C1 segment of cervical spinal cord (tissue), 14 donors: Measurements from ENCODE around the gene TAS2R39.
"Not testable (repeated sequence)": the region's sequence is repeated elsewhere in the genome, so short reads cannot be mapped to it uniquely, and the experiment has no call there.

Experiments
- DNase-seq, 14 donors: peaks; one replicate each; lab custom pipeline; 2025; lab: John Stamatoyannopoulos, UW

The TAS2R39 gene

DNA sequence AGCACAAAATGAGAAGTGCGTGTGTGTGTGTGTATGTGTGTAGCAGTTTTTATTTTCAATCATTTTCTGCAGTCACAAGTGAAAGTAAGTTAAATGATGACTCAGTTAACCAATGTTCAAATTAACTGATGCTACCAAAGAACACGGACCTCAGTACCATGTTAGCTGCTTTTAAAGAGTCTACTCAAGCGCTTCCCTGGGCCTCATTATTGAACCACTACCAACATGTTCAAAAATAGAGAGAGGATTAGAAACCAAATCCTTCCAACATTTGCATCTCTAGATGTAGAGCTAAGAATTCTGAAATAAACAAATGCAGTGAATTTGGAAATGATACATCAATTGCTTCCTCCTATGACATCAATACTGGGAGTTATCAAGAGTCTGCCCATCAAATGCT, at the start of gene TAS2R39:
TSS of gene TAS2R39 (plus strand) at position 396 of the 400 bp plus-strand sequence. CDS start at position 396, 0 bp downstream.
- DNase-seq = no peak

DNA sequence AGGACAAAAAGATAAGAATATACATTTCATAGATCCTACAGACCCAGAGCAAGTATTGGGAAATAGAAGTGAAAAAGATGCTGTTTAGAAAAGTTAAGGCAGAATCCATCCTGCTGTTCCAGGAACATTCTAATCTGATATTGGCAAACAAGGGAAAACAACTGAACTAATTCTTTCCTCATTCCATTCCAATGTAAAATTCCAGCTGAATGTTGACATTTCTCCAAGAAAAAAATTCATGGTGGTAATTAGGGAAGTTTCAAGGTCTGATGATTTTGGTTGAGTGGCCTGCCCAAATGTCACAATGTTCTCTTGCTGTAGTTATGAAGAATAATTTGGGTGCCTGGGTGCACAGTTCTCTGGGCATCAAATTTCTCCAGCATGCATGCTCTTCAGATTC, 36.1 kb upstream of the TAS2R39 start:
- no peak for DNase-seq

DNA sequence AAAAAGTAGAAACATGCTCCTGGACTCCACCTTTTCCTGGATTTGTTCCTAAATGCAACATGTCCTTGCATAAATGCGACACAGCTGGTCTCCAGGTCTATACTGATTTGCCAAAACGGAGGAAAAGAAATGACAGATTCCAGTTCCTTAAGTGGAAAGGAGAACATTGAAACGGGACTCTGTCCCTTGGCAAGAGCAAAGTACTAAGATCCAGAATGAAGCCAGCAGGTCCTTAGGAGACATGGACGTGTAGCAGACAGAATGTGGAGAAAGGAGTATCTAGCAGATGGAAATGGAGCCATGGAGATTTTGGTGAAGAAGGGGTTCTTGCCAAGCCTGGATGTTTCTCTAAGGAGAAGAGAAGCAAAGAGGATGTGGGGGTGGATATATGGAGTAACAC, 35.2 kb upstream of the TAS2R39 start:
- no peak for DNase-seq

DNA sequence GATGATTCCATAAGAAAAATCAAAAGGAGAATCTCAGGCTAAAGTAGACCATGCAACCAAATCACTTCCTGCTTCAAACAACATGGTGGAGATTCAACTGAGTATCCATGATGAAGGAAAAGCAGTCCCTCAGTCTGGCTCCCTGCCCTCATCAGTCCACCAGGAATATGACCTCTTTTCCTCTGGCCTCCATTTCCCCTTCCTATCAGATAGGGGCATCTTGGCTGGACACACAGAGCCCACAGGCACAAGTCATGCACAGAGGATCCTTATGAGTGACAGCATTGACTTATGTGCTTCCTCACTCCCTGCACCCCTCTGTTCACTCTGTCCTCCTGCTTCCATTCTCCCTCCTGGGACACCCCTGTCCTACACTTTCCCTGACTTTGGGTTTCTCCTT, 34.6 kb upstream of the TAS2R39 start:
- no peak for DNase-seq

GRCh38 chr7:143150696-143151095, 32.5 kb upstream of the TAS2R39 start:
- DNase-seq = not testable (repeated sequence)

DNA sequence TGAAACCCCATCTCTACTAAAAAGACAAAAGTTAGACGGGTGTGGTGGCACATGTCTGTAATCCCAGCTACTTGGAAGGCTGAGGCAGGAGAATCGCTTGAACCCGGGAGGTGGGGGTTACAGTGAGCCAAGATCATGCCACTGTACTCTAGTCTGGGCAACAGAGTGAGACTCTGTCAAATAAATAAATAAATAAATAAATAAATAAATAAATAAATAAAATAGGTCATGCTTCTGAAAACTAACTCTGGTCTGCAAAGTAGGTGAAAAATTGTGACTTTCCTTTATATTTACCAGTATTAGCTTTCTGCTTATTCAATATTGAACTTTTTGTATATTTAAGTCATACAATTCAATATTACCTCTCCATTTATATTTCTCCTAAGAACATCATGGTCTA, 24.6 kb upstream of the TAS2R39 start:
- DNase-seq = not testable (repeated sequence)

DNA sequence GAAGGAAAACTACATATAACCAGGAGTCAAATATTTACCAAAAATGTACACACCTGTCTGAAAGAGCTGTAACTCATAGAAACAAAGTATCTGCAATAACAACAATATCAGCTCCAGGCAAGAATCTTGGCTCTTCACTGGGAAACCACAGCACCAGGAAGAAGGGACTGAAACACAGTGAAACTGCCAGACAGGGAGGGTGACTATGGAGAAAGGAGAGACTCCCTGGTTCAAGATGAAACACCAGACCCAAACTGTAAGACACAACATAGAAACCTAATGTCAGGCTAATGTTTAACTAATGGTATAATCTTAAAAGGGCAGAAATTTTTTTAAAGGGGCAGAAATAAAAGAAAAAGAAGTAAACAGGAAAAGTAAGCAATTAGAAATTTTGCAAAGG, 11.5 kb upstream of the TAS2R39 start:
- no peak for DNase-seq

DNA sequence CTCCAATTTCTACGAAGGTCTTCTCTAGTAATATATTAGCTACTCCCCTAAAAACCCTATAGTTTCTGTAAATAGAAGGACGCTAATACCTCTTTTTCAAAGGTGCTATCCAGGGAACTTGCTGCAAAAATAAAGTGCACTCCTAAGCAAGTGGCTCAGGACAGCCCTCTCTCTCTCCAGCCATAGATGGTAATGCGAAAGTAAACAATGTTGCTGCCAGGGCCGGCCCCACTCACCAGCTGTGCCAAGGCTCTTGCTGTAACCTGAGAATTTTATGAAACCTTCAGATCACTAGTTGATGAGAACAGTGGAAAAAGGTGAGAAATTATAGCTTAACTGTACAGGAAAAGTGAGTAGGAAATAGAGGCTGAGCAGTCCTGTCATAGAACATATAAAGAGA, 10.9 kb upstream of the TAS2R39 start:
- DNase-seq = no peak

DNA sequence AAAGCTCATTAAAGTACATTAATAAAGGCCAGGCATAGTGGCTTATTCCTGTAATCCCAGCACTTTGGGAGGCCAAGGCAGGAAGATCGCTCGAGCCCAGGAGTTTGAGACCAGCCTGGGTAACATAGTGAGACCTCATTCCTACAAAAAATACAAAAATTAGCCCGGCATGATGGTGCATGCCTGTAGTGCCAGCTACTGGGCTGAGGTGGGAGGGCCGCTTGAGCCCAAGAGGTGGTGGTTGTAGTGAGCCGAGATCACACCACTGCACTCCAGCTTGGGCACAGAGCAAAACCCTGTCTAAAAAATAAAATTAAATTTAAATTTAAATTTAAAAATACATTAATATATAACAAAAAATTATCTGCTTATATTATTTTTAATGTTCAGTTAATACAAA, 7.1 kb upstream of the TAS2R39 start:
- no peak for DNase-seq

GRCh38 chr7:143177374-143178119, 5.7 kb upstream of the TAS2R39 start:
- DNase-seq = no peak

DNA sequence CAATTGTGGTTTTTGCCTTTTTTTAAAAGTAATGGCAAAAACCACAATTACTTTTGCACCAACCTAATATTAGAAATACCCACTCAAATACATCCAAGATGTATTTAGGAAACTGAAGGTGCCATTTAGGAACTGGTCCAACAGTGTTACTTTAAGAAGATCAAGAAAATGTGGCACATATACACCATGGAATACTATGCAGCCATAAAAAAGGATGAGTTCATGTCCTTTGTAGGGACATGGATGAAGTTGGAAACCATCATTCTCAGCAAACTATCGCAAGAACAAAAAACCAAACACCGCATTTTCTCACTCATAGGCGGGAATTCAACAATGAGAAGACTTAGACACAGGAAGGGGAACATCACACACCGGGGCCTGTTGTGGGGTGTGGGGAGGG, 2.4 kb upstream of the TAS2R39 start:
- not testable (repeated sequence) for DNase-seq

DNA sequence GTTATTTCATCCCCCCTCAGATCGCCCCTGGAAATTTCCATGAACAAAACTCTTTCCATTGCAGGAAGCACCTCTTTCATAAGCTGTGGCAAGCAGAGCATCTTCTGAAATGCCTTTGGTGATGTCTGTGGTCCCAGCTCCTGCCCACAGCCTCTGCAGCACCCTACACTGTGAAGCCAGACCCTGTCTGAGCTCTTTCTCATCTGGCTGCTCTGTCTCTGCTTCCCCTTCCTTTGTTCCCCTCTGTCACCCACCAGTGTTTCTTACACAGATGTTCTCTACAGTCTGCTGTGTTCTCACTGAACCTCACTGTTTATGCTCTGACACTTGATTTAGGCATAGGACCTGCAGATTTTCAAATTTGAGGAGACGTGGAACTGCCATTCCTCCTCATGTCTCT, 1.9 kb upstream of the TAS2R39 start:
- DNase-seq = no peak

DNA sequence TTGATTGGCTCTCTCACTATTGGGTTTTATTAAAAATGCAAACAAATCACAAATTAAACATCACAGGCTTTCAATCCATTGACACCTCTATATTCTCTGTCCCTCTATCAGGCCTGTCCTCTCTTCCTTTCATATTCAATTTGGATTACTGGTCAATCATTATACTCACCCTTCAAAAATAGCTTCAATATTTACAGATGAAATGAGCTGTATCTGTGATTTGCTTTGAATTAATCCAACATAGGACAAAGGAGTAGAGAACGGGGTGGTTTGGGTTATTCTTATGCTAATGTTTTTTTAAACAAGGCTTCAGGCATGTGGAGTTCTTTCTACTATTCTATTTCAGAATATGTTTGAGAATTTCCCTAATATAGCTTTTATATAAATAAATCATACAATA, 2.3 kb downstream of the TAS2R39 start:
- no peak for DNase-seq

GRCh38 chr7:143188994-143189393, 5.8 kb downstream of the TAS2R39 start:
- no peak for DNase-seq

- DNase-seq = no peak
Observed at GRCh38 chr7:143193880-143194279, 10.7 kb downstream of the TAS2R39 start.

GRCh38 chr7:143199040-143199439, 15.8 kb downstream of the TAS2R39 start:
- no peak for DNase-seq

GRCh38 chr7:143202161-143202560, 18.9 kb downstream of the TAS2R39 start:
- no peak for DNase-seq

DNA sequence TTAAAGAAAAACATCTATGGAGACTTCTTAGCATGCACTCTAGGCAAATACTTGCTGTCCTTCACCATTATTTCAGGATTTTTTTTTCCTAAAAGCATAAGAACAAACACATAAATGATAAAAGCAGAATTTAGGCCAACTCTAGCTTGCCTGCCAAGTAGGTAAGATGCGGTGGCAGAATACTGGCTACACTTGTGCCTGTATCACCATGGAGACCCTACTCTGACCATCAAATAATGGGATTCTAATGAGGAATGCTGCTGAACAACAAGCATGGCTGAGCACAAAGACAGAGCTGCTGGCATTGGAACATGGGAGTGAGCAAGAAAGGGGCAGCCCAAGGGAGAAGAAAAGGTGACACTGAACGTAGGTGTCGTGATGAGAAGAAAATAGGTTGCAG, 20.2 kb downstream of the TAS2R39 start:
- DNase-seq = no peak

DNA sequence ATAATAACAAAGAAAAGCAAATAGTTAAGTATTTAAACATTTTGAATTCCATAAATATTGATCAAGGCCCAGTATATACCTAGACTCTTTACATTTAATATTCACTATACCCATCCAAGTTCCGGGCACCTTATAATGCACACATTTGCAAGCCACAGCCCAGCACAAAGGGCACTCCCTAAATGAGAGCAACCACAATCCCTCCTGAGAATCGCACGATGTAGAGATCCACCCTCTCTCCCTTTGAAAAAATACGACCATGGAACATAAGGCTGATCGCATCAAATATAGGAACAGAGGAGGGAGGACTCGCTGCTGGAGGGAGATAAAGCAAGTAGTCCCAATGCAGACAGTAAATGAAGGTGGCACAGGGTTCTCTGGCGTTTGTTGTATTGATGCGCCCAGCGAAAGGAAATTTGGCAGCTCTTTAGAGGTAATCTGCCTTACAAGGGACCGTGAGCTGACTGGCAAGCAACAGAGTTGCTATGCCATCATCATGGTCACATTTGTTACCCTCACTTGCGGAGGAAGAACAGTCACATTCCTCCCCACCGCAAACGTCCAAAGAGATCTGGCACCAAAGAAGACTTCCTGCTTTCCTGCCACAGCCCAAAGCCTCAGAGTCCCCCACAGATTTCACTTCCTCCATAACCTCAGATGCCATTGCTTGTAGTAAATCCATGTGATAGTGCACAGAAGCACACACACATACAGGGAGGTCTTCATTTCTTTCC, 22.5 kb downstream of the TAS2R39 start:
- peak in 5 of 14 donors; percentile 8 to 50 (median 37) for DNase-seq

DNA sequence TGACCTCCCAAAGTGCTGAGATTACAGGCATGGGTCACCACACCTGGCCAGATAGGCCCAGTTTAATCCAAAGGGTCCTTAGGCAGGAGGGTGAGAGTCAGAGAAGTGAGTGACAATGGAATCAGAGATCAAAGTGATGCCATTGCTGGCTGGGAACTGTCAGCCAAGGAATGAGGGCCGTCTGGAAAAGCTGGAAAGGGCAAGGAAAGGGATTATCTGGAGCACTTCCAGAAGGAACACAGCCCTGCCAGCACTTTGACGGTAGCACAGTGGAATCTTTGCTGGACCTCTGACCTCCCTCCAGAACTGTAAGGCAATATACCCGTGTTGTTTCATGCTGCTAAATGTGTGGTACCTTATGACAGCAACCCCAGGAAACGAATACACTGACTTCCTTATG, 27.3 kb downstream of the TAS2R39 start:
- DNase-seq = no peak

GRCh38 chr7:143213478-143213877, 30.3 kb downstream of the TAS2R39 start:
- not testable (repeated sequence) for DNase-seq

GRCh38 chr7:143214789-143215679, 31.8 kb downstream of the TAS2R39 start:
- peak in 9 of 14 donors; percentile 8 to 42 (median 25) for DNase-seq
